ENCODE measurements around the gene C2orf74. TPM values are rescaled to one million over a fixed set of nuclear protein-coding genes. Genes with fewer than 3 reads are reported as not detected.
"Not testable (repeated sequence)": the region's sequence is repeated elsewhere in the genome, so short reads cannot be mapped to it uniquely, and the experiment has no call there.

The C2orf74 gene
- total and polyA plus RNA-seq, 2 donors: 7.2 to 22.6 TPM

GRCh38 chr2:61178603-61179545 lies 16.9 kb downstream of the C2orf74 start:
- H3K4me3 ChIP-seq (ENCODE audit: low read depth, low read length): no peak overlapping the region
- H3K4me1 ChIP-seq (ENCODE audit: insufficient read depth): no peaks in the 10 kb centered on the region
- no peak overlapping the region for H3K27ac ChIP-seq (ENCODE audit: low read depth)
- no peak for DNase-seq (ENCODE audit: extremely low spot score)
- 88% methylated on average over 22 of the region's 22 CpGs for WGBS
- H3K36me3 ChIP-seq (ENCODE audit: insufficient read depth): peaks cover under 1% of the 10 kb centered on the region

DNA sequence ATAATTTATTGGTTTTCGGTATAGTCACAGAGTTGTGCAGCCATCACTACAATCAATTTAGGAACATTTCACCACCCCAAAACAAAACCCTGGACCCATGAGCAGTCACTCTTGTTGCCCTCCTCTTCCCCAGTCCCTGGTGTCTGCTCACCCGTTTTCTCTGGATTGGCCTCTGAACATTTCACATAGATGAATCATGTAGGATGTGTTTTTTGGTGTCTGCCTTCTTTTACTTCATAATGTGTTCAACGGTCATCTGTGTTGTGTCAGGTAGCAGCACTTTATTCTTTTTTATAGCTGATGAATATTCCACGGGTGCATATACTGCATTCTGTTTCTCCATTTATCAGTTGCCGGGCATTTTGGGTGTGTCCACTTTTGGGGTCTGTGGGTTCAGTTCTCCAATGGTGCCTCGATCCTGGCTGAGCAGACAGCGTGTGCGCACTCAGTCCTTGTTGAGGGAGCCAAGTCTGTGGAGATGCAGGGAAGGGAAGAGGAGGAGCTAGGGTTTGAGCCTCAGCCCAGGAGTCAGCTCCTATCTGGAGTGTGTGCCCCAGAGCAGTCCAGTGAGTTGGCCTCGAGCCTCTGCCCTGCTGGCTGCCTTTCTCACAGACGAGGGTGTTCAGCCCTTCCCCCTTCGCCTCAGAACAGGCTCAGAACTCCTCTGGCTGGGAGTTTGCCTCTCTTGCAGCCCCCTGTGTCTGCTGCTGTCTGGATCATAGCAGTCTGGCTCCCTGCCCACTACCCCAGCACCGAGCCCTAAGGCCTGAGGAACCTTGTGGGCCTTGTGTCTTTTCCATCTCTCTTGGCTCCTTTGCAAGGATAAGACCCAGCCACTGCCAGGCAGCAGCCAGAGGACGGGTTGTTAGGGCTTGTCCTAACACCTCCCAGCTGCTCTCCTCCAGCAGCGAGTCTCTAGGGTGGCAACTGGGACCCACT lies 18.0 kb downstream of the C2orf74 start:
- 26% methylated on average over 14 of the region's 14 CpGs for WGBS
- Histone ChIP-seq H3K27ac (ENCODE audit: low read depth) (no peak overlapping the region), H3K36me3 (ENCODE audit: insufficient read depth) (peaks cover 3% of the 10 kb centered on the region), H3K4me1 (ENCODE audit: insufficient read depth) (no peaks in the 10 kb centered on the region), H3K4me3 (ENCODE audit: low read depth, low read length) (no peak overlapping the region)
- DNase-seq (ENCODE audit: extremely low spot score): peak; percentile 7

GRCh38 chr2:61180686-61181085 lies 18.7 kb downstream of the C2orf74 start:
- DNase-seq (ENCODE audit: extremely low spot score): no peak
- no peaks in the 10 kb centered on the region for H3K4me1 ChIP-seq (ENCODE audit: insufficient read depth)
- no peak overlapping the region for H3K27ac ChIP-seq (ENCODE audit: low read depth)
- H3K36me3 ChIP-seq (ENCODE audit: insufficient read depth): peaks cover 3% of the 10 kb centered on the region
- WGBS: 79% methylated on average over 6 of the region's 6 CpGs
- no peak overlapping the region for H3K4me3 ChIP-seq (ENCODE audit: low read depth, low read length)

GRCh38 chr2:61181382-61182058 lies 19.5 kb downstream of the C2orf74 start:
- H3K4me3 ChIP-seq (ENCODE audit: low read depth, low read length): no peak overlapping the region
- no peak for DNase-seq (ENCODE audit: extremely low spot score)
- WGBS: 59% methylated on average over 10 of the region's 10 CpGs
- peaks cover 3% of the 10 kb centered on the region for H3K36me3 ChIP-seq (ENCODE audit: insufficient read depth)
- no peaks in the 10 kb centered on the region for H3K4me1 ChIP-seq (ENCODE audit: insufficient read depth)
- H3K27ac ChIP-seq (ENCODE audit: low read depth): no peak overlapping the region

- Histone ChIP-seq H3K4me1 (ENCODE audit: insufficient read depth) (no peaks in the 10 kb centered on the region), H3K36me3 (ENCODE audit: insufficient read depth) (peaks cover 3% of the 10 kb centered on the region), H3K27ac (ENCODE audit: low read depth) (no peak overlapping the region), H3K4me3 (ENCODE audit: low read depth, low read length) (no peak overlapping the region)
- 73% methylated on average over 6 of the region's 6 CpGs for WGBS
- DNase-seq (ENCODE audit: extremely low spot score): no peak
Measured at GRCh38 chr2:61182059-61182383, 20.0 kb downstream of the C2orf74 start.

DNA sequence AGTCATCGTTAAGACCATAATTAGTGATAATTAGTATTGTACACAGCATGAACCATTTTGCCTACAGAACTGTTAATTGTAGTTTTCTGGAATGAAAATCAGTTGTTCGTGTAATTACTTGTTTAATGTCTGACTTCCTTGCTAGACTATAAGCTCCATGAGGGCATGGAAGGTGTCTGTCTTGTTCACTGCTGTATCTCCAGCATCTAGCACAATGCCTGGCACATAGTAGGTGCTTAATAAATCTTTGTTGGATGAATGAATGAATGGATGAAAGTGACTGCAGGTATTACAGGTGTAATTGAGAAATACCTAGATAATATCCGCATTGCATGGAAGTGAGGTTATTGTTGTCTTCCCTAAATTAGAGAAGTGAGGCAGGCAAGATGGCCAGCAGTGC lies 21.8 kb downstream of the C2orf74 start:
- DNase-seq (ENCODE audit: extremely low spot score): no peak
- Histone ChIP-seq H3K4me1 (ENCODE audit: insufficient read depth) (no peaks in the 10 kb centered on the region), H3K4me3 (ENCODE audit: low read depth, low read length) (no peak overlapping the region), H3K27ac (ENCODE audit: low read depth) (no peak overlapping the region), H3K36me3 (ENCODE audit: insufficient read depth) (peaks cover 3% of the 10 kb centered on the region)
- 98% methylated on average over 3 of the region's 3 CpGs for WGBS

DNA sequence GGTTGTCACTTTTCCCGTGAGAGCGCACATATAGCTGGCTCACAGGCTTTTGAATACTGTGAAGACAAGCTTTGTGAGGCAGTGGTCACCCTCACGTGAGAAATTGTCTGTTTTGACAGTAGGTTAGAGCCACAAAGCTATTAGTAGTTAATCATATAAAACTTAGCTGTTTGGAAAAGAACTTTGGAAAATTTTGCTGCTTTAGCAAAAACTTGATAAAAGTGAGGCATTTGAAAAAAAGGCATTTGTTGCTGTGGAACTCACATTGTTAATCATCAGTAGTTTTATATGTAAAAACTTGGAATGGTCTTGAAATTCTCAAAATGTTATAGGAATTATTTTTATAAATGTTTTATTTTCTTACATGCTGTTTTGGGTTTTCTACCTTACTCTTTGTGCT lies 22.3 kb downstream of the C2orf74 start:
- Histone ChIP-seq H3K27ac (ENCODE audit: low read depth) (no peak overlapping the region), H3K36me3 (ENCODE audit: insufficient read depth) (peaks cover 3% of the 10 kb centered on the region), H3K4me1 (ENCODE audit: insufficient read depth) (no peaks in the 10 kb centered on the region), H3K4me3 (ENCODE audit: low read depth, low read length) (no peak overlapping the region)
- 89% methylated on average over 3 of the region's 3 CpGs for WGBS
- DNase-seq (ENCODE audit: extremely low spot score): no peak

DNA sequence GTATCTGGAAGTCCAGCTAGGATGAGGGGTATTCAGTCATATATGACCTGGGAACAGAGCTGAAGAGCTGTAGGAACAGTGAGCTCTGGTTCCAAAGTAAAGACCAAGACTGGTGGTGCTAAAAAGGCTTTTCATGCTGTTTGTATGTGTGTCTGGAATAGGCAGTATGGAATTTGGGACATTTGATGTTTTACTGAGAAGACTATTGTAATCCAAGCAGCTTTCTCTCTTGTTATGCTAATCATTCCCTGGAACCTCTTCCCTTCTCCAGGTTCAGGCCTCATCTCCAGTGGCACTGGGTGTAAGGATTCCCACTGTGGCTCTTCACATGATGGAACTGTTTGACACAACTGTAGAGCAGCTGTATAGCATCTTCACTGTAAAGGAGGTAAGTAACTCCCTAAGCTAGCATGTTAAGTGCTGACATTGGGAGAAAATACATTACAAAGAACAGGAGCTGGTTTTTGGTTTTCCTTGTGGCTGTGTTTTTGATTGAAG lies 23.3 kb downstream of the C2orf74 start:
- H3K27ac ChIP-seq (ENCODE audit: low read depth): no peak overlapping the region
- H3K36me3 ChIP-seq (ENCODE audit: insufficient read depth): peaks cover 5% of the 10 kb centered on the region
- no peaks in the 10 kb centered on the region for H3K4me1 ChIP-seq (ENCODE audit: insufficient read depth)
- no peak overlapping the region for H3K4me3 ChIP-seq (ENCODE audit: low read depth, low read length)
- no peak for DNase-seq (ENCODE audit: extremely low spot score)

DNA sequence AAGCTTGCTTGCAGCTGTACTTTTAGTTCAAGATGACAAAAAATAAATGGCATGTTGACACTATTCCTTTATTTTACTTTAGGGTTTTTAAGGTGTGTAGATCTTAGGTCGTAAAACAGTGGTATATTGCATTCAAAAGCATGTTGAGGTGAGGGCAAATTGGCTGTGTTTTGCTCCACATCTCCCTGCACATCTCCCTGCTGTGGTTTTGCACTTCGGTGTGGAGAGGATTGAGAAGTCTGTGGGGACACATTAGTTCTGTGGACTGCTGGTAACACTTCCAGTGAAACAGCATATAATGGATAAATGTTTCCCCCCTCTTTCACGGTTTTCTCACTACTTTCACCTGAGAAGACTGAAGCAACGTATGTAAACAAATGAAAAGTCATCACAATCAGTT lies 25.1 kb downstream of the C2orf74 start:
- DNase-seq (ENCODE audit: extremely low spot score): no peak
- WGBS: 87% methylated on average over 4 of the region's 4 CpGs
- no peak overlapping the region for H3K4me3 ChIP-seq (ENCODE audit: low read depth, low read length)
- peaks cover 5% of the 10 kb centered on the region for H3K36me3 ChIP-seq (ENCODE audit: insufficient read depth)
- no peaks in the 10 kb centered on the region for H3K4me1 ChIP-seq (ENCODE audit: insufficient read depth)
- no peak overlapping the region for H3K27ac ChIP-seq (ENCODE audit: low read depth)

DNA sequence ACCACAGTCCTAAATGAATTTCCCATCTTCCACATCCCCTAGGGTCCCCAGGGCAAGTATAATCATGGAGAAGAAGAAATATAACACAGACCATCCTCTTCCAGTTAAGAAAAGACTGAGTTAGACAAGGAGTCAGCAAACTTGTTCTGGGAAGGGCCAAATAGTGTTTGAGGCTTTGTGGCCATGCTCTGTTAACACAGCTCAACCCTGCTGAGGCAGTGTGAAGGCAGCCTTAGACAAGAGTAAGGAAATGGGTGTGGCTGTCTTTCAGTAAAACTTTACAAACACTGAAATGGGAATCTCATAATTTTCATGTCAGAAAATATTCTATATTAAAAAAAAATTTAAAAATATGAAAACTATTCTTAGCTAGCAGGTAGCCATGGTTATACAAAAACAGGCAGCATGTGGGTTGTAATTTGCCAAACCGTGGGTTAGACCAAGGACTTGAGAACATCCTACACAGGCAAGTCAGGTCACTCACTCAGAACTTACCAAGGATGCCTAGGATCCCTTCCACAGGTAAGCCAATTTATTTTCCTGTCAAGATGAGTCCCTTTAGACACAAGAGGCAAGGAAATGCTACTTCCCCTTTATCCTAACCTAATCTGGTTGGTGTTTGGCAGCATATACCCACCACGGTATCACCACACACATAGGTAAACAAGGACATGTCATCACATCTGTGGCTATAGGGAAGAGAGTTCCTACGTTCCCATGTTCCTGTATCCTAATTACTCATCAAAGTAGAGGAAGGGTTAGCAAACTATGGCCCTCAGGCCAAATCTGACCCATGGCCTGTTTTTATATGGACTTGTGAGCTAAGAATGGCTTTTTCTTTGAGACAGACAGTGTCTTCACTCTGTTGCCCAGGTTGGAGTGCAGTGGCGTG lies 31.9 kb downstream of the C2orf74 start:
- no peaks in the 10 kb centered on the region for H3K4me1 ChIP-seq (ENCODE audit: insufficient read depth)
- no peak for DNase-seq (ENCODE audit: extremely low spot score)
- H3K36me3 ChIP-seq (ENCODE audit: insufficient read depth): peaks cover 4% of the 10 kb centered on the region
- no peak overlapping the region for H3K27ac ChIP-seq (ENCODE audit: low read depth)
- no peak overlapping the region for H3K4me3 ChIP-seq (ENCODE audit: low read depth, low read length)
- 76% methylated on average over 4 of the region's 4 CpGs for WGBS

DNA sequence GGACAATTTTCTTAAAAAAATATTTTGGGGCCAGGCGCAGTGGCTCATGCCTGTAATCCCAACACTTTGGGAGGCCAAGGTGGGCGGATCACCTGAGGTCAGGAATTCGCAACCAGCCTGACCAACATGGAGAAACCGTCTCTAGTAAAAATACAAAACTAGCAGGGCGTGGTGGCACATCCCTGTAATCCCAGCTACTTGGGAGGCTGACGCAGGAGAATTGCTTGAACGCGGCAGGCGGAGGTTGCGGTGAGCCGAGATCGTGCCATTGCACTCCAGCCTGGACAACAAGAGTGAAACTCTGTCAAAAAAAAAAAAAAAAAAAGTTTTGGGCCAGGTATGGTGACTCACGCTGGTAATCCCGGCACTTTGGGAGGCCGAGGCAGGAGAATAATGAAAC lies 32.7 kb downstream of the C2orf74 start:
- not testable (repeated sequence) for H3K4me3 ChIP-seq (ENCODE audit: low read depth, low read length); DNase-seq (ENCODE audit: extremely low spot score); H3K4me1 ChIP-seq (ENCODE audit: insufficient read depth); H3K27ac ChIP-seq (ENCODE audit: low read depth); H3K36me3 ChIP-seq (ENCODE audit: insufficient read depth)
- WGBS: 93% methylated on average over 15 of the region's 15 CpGs

DNA sequence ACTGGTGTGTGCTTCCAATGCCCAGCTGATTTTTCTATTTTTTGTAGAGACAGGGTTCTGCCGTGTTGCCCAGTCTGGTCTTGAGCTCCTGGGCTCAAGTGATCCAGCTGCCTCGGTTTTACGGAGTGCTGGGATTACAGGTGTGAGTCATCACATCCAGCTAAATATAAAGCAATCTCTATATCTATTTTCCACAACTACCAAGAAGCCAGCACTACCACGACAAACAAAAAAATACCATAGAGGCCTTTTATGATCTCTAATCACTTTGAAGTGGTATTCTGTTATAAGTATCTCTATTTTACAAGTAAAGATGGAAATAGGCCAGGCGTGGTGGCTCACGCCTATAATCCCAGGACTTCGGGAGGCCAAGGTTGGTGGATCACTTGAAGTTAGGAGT lies 34.7 kb downstream of the C2orf74 start:
- H3K27ac ChIP-seq (ENCODE audit: low read depth): peak overlapping the region; percentile 23
- H3K36me3 ChIP-seq (ENCODE audit: insufficient read depth): peaks cover 2% of the 10 kb centered on the region
- DNase-seq (ENCODE audit: extremely low spot score): no peak
- no peaks in the 10 kb centered on the region for H3K4me1 ChIP-seq (ENCODE audit: insufficient read depth)
- H3K4me3 ChIP-seq (ENCODE audit: low read depth, low read length): no peak overlapping the region
- 51% methylated on average over 7 of the region's 7 CpGs for WGBS

Data from urinary bladder (tissue), 4 donors.